Measurements from ENCODE around the gene ZBTB8OS.
"Not testable (repeated sequence)": the region's sequence is repeated elsewhere in the genome, so short reads cannot be mapped to it uniquely, and the experiment has no call there.

ZBTB8OS gene

DNA sequence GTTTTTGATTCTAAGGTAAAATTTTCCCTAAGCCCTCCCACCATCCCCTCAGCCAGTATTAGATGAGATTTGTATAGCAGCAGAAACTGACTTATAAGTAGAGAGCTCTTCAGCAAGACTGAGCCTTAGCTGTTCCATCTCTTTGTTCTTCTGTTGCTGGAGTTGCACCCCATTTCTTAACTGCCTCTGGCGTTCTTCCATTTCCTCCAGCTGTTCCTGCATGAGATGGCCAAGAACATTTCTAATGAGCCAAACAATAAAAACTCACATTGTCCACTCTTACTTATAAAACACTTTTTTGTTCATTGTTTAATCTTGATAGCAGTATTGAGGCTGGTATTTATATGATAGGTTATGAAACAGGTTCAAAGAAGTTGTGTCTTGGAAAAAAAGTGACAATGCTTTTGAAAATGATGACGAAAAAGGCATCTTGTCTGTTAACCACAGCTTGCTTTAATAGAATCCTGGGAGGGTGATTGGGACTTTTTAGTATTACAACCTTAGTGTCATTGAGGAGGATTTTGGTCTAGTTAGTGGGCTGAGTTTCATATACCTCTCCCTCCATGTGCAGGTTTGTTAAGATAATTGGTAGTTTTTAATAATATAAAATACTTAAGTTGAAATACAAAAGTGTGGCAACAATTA, 33.9 kb upstream of the ZBTB8OS start:
- no peak for DNase-seq (ENCODE audit: low read depth)

DNA sequence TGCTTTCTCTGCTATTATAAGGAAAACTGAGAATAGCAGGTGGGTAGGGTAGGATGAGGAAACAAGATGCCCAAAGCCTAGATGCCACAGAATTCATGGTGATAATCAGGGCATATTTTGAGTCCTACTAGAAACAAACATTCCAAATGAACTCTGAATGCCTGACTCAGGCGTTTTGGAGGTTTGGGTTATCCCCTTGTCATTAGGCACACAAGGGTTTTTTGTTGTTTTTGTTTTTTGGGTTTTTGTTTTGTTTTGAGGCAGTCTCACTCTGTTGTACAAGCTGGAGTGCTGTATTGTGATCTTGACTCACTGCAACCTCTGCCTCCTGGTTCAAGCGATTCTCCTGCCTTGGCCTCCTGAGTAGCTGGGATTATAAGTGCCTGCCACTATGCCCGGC, 33.0 kb upstream of the ZBTB8OS start:
- TF ChIP-seq, protein P1, sequence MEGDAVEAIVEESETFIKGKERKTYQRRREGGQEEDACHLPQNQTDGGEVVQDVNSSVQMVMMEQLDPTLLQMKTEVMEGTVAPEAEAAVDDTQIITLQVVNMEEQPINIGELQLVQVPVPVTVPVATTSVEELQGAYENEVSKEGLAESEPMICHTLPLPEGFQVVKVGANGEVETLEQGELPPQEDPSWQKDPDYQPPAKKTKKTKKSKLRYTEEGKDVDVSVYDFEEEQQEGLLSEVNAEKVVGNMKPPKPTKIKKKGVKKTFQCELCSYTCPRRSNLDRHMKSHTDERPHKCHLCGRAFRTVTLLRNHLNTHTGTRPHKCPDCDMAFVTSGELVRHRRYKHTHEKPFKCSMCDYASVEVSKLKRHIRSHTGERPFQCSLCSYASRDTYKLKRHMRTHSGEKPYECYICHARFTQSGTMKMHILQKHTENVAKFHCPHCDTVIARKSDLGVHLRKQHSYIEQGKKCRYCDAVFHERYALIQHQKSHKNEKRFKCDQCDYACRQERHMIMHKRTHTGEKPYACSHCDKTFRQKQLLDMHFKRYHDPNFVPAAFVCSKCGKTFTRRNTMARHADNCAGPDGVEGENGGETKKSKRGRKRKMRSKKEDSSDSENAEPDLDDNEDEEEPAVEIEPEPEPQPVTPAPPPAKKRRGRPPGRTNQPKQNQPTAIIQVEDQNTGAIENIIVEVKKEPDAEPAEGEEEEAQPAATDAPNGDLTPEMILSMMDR (conservative IDR thresholded peaks at IDR 0.05; ENCODE audit: low read depth, low read length): no peak
- H3K4me3 ChIP-seq (ENCODE audit: low read length): no peak overlapping the region
- no peak for DNase-seq (ENCODE audit: low read depth)

More for the DNA sequence above, 33.9 kb upstream of the ZBTB8OS start:
- H3K4me3 ChIP-seq (ENCODE audit: low read length): no peak overlapping the region
- TF ChIP-seq, protein P1 (conservative IDR thresholded peaks at IDR 0.05; ENCODE audit: low read depth, low read length): no peak

GRCh38 chr1:32681999-32682398, 31.6 kb upstream of the ZBTB8OS start:
- H3K4me3 ChIP-seq (ENCODE audit: low read length): no peak overlapping the region
- TF ChIP-seq, protein P1 (conservative IDR thresholded peaks at IDR 0.05; ENCODE audit: low read depth, low read length): no peak
- no peak for DNase-seq (ENCODE audit: low read depth)

- TF ChIP-seq, protein P1 (conservative IDR thresholded peaks at IDR 0.05; ENCODE audit: low read depth, low read length): no peak
- no peak for DNase-seq (ENCODE audit: low read depth)
- H3K4me3 ChIP-seq (ENCODE audit: low read length): no peak overlapping the region
Measured at GRCh38 chr1:32681509-32681908, 31.2 kb upstream of the ZBTB8OS start.

GRCh38 chr1:32680642-32681041, 30.3 kb upstream of the ZBTB8OS start:
- TF ChIP-seq, protein P1 (conservative IDR thresholded peaks at IDR 0.05; ENCODE audit: low read depth, low read length): no peak
- no peak overlapping the region for H3K4me3 ChIP-seq (ENCODE audit: low read length)
- no peak for DNase-seq (ENCODE audit: low read depth)

DNA sequence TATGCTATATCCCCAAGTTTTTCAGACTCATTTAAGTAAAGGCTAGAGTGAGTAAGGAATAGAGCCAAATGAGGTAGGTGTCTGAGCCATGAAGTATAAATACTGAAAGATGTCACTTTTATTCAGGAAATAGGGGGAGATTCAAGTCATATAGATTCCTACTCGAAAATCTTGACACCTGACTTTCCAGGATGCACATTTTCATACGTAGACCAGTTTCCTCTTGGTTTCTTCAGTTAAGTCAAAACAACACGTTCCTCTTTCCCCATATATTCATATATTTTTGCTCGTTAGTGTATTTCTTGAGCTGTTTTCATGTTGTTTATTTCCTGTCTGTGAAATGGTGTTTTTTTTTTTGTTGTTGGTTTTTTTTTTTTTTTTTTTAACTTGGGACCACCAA, 29.6 kb upstream of the ZBTB8OS start:
- not testable (repeated sequence) for H3K4me3 ChIP-seq (ENCODE audit: low read length); DNase-seq (ENCODE audit: low read depth)

DNA sequence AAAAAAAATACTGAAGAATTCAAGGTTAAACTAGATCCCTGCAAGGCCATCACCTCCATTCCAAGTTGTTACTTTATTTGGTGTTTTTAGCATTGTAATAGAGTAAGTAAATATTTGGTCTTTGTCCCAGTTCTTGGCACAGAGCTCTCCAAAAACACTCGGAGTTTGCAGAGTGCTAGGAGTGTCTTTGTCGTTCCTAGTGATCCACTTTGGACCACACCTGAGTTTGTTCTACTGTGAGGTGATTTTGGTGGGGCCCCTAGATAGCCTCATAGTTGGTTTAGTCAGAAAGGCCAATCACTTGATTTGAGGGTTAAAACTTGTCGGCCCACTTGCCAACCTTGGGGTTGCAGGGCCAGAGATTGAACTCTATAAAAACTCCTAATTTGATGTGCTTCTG, 26.6 kb upstream of the ZBTB8OS start:
- TF ChIP-seq, protein P1 (conservative IDR thresholded peaks at IDR 0.05; ENCODE audit: low read depth, low read length): no peak
- DNase-seq (ENCODE audit: low read depth): no peak
- H3K4me3 ChIP-seq (ENCODE audit: low read length): no peak overlapping the region

GRCh38 chr1:32668716-32669115, 18.4 kb upstream of the ZBTB8OS start:
- H3K4me3 ChIP-seq (ENCODE audit: low read length); DNase-seq (ENCODE audit: low read depth): not testable (repeated sequence)

All from retinal pigment epithelial cell (primary cell).